HUES48 (cell line): ENCODE measurements around the gene MRGPRF.

Experiments
- H3K27ac ChIP-seq: one replicate; pipeline ENCODE4 v1.7.0; 2013; ENCODE audit warnings: low read depth, low read length, inconsistent platforms
- H3K27me3 ChIP-seq: 2 replicates; pipeline ENCODE4 v1.6.1; 2013; ENCODE audit warnings: mild to moderate bottlenecking, low read length; ENCODE audit not compliant: control insufficient read depth, insufficient read depth
- H3K36me3 ChIP-seq: 2 replicates; pipeline ENCODE4 v1.6.1; 2013; ENCODE audit warnings: low read length; ENCODE audit not compliant: control insufficient read depth, insufficient read depth
- H3K4me1 ChIP-seq: 2 replicates; pipeline ENCODE4 v1.6.1; 2013; ENCODE audit warnings: mild to moderate bottlenecking, low read length; ENCODE audit not compliant: control insufficient read depth, insufficient read depth
- H3K4me3 ChIP-seq: 2 replicates; pipeline ENCODE4 v1.5.1; 2013; ENCODE audit warnings: mild to moderate bottlenecking, low read depth, low read length
- H3K9ac ChIP-seq: 2 replicates; pipeline ENCODE4 v1.6.1; 2013; ENCODE audit warnings: mild to moderate bottlenecking, low read depth, low read length, moderate library complexity
- H3K9me3 ChIP-seq: 2 replicates; pipeline ENCODE4 v1.6.1; 2013; ENCODE audit warnings: low read length; ENCODE audit not compliant: control insufficient read depth, insufficient read depth

Gene MRGPRF

GRCh38 chr11:68956142-68956541 is 56.9 kb downstream of the MRGPRF start:
- no peak overlapping the region for H3K27ac ChIP-seq
- no peaks in the 10 kb centered on the region for H3K4me1 ChIP-seq
- H3K9me3 ChIP-seq, result no peaks in the 10 kb centered on the region
- H3K36me3 ChIP-seq, result no peaks in the 10 kb centered on the region
- H3K4me3 ChIP-seq, result no peak overlapping the region
- no peaks in the 10 kb centered on the region for H3K27me3 ChIP-seq
- no peak overlapping the region for H3K9ac ChIP-seq

- H3K27ac ChIP-seq, result no peak overlapping the region
- no peak overlapping the region for H3K4me3 ChIP-seq
- no peak overlapping the region for H3K9ac ChIP-seq
- H3K9me3 ChIP-seq, result no peaks in the 10 kb centered on the region
- H3K27me3 ChIP-seq, result no peaks in the 10 kb centered on the region
- peaks cover 6% of the 10 kb centered on the region for H3K4me1 ChIP-seq
- H3K36me3 ChIP-seq, result no peaks in the 10 kb centered on the region
Observed at GRCh38 chr11:68955607-68955958, 57.5 kb downstream of the MRGPRF start.

- H3K4me1 ChIP-seq, result peaks cover 8% of the 10 kb centered on the region
- H3K9ac ChIP-seq, result no peak overlapping the region
- H3K27me3 ChIP-seq, result no peaks in the 10 kb centered on the region
- H3K36me3 ChIP-seq, result no peaks in the 10 kb centered on the region
- no peak overlapping the region for H3K27ac ChIP-seq
- no peak overlapping the region for H3K4me3 ChIP-seq
- no peaks in the 10 kb centered on the region for H3K9me3 ChIP-seq
Observed at GRCh38 chr11:68954836-68955606, 58.0 kb downstream of the MRGPRF start.
